ENCODE results near the gene PON1. TPM values are rescaled to one million over a fixed set of nuclear protein-coding genes. Genes with fewer than 3 reads are reported as not detected.

Gene PON1
- total and polyA plus RNA-seq, 2 experiments from 2014 or later: 0.69 to 1.2 TPM

DNA sequence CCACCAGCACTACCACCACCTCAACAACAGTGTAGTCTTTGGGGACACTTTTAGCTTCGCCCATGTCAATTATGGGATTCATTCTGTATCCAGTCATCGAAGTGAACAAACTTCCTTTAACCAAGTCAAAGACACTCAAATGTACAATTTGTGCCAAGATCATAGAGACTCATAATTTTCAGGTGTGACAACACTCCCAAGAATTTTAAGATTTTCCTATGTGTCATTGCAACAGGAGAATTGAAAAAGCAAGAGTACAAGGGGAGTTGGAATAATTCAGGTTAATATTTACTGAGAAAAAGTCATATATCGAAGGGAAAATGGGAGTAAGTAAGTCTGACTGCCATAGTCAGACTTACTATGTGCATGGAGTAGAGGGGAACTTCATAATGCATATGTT is 26.2 kb downstream of the PON1 start:
- Histone ChIP-seq H3K4me1 (ENCODE audit: insufficient read depth) (peaks cover 5% of the 10 kb centered on the region; the same call in 1 of the 2 replicates), H3K36me3 (ENCODE audit: insufficient read depth) (no peaks in the 10 kb centered on the region), H3K27ac (ENCODE audit: low read depth) (no peak overlapping the region), H3K79me2 (replicated peaks; ENCODE audit: insufficient read depth) (no peaks in the 10 kb centered on the region), H4K20me1 (replicated peaks; ENCODE audit: insufficient read depth) (no peaks in the 10 kb centered on the region), H2AFZ (no peak overlapping the region), H3F3A (replicated peaks; ENCODE audit: low read depth) (no peaks in the 10 kb centered on the region), H3K9me2 (ENCODE audit: insufficient read depth) (no peaks in the 10 kb centered on the region), H3K4me3 (no peak overlapping the region), H3K27me3 (ENCODE audit: insufficient read depth) (no peaks in the 10 kb centered on the region), H3K4me2 (no peak overlapping the region)
- no peak for DNase-seq (ENCODE audit: low spot score)
- Mint-ChIP-seq H3K4me3 (no peak overlapping the region), H3K27me3 (ENCODE audit: insufficient read depth, low read depth, poor library complexity) (no peaks in the 10 kb centered on the region), H3K27ac (no peak overlapping the region), H3K9me3 (no peaks in the 10 kb centered on the region), H3K4me1 (peaks cover 4% of the 10 kb centered on the region), H3K36me3 (ENCODE audit: low read depth) (no peaks in the 10 kb centered on the region)
- no peak for TF ChIP-seq ZNF114 (CRISPR knock-in tag; IDR thresholded peaks at IDR 0.05)
- no peak for TF ChIP-seq JUNB (IDR thresholded peaks at IDR 0.05; ENCODE audit: unreplicated experiment)
- TF ChIP-seq, protein P1, sequence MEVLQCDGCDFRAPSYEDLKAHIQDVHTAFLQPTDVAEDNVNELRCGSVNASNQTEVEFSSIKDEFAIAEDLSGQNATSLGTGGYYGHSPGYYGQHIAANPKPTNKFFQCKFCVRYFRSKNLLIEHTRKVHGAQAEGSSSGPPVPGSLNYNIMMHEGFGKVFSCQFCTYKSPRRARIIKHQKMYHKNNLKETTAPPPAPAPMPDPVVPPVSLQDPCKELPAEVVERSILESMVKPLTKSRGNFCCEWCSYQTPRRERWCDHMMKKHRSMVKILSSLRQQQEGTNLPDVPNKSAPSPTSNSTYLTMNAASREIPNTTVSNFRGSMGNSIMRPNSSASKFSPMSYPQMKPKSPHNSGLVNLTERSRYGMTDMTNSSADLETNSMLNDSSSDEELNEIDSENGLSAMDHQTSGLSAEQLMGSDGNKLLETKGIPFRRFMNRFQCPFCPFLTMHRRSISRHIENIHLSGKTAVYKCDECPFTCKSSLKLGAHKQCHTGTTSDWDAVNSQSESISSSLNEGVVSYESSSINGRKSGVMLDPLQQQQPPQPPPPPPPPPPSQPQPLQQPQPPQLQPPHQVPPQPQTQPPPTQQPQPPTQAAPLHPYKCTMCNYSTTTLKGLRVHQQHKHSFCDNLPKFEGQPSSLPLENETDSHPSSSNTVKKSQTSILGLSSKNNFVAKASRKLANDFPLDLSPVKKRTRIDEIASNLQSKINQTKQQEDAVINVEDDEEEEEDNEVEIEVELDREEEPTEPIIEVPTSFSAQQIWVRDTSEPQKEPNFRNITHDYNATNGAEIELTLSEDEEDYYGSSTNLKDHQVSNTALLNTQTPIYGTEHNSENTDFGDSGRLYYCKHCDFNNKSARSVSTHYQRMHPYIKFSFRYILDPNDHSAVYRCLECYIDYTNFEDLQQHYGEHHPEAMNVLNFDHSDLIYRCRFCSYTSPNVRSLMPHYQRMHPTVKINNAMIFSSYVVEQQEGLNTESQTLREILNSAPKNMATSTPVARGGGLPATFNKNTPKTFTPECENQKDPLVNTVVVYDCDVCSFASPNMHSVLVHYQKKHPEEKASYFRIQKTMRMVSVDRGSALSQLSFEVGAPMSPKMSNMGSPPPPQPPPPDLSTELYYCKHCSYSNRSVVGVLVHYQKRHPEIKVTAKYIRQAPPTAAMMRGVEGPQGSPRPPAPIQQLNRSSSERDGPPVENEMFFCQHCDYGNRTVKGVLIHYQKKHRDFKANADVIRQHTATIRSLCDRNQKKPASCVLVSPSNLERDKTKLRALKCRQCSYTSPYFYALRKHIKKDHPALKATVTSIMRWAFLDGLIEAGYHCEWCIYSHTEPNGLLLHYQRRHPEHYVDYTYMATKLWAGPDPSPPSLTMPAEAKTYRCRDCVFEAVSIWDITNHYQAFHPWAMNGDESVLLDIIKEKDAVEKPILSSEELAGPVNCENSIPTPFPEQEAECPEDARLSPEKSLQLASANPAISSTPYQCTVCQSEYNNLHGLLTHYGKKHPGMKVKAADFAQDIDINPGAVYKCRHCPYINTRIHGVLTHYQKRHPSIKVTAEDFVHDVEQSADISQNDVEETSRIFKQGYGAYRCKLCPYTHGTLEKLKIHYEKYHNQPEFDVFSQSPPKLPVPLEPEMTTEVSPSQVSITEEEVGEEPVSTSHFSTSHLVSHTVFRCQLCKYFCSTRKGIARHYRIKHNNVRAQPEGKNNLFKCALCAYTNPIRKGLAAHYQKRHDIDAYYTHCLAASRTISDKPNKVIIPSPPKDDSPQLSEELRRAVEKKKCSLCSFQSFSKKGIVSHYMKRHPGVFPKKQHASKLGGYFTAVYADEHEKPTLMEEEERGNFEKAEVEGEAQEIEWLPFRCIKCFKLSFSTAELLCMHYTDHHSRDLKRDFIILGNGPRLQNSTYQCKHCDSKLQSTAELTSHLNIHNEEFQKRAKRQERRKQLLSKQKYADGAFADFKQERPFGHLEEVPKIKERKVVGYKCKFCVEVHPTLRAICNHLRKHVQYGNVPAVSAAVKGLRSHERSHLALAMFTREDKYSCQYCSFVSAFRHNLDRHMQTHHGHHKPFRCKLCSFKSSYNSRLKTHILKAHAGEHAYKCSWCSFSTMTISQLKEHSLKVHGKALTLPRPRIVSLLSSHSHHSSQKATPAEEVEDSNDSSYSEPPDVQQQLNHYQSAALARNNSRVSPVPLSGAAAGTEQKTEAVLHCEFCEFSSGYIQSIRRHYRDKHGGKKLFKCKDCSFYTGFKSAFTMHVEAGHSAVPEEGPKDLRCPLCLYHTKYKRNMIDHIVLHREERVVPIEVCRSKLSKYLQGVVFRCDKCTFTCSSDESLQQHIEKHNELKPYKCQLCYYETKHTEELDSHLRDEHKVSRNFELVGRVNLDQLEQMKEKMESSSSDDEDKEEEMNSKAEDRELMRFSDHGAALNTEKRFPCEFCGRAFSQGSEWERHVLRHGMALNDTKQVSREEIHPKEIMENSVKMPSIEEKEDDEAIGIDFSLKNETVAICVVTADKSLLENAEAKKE (CRISPR knock-in tag; IDR thresholded peaks at IDR 0.05): no peak
- TF ChIP-seq ETS1 (IDR thresholded peaks at IDR 0.05): no peak
- TF ChIP-seq CTCF (conservative IDR thresholded peaks at IDR 0.05; ENCODE audit: low read depth in 2 of 2): no peak
- TF ChIP-seq NANOG (IDR thresholded peaks at IDR 0.05; ENCODE audit: borderline replicate concordance): no peak
- no peak for TF ChIP-seq REST (IDR thresholded peaks at IDR 0.05; ENCODE audit: unreplicated experiment)
- TF ChIP-seq EZH2phosphoT487 (IDR thresholded peaks at IDR 0.05; ENCODE audit: unreplicated experiment): no peak
- TF ChIP-seq CREB1 (CRISPR knock-in tag; IDR thresholded peaks at IDR 0.05; ENCODE audit: low read depth): no peak
- TF ChIP-seq EZH2 (IDR thresholded peaks at IDR 0.05; ENCODE audit: low read depth, unreplicated experiment): no peak
- no peak for TF ChIP-seq ZNF331 (CRISPR knock-in tag; IDR thresholded peaks at IDR 0.05; ENCODE audit: low read depth)
- no peak for ATAC-seq
